ENCODE results near the gene TYW1. TPM values are rescaled to one million over a fixed set of nuclear protein-coding genes. Genes with fewer than 3 reads are reported as not detected.
"Not testable (repeated sequence)": the region's sequence is repeated elsewhere in the genome, so short reads cannot be mapped to it uniquely, and the experiment has no call there.

The TYW1 gene
- total RNA-seq, 1 donor from 2014 or later, result 17.2 TPM

GRCh38 chr7:67257779-67258178, 261.1 kb downstream of the TYW1 start:
- DNase-seq, result not testable (repeated sequence)

- DNase-seq, result not testable (repeated sequence)
Observed at GRCh38 chr7:67259363-67259762, 262.7 kb downstream of the TYW1 start.

- DNase-seq, result not testable (repeated sequence)
Observed at GRCh38 chr7:67260166-67260586, 263.5 kb downstream of the TYW1 start.

- DNase-seq, result not testable (repeated sequence)
Observed at GRCh38 chr7:67264000-67264399, 267.4 kb downstream of the TYW1 start.

- DNase-seq, result not testable (repeated sequence)
Observed at GRCh38 chr7:67266070-67266469, 269.4 kb downstream of the TYW1 start.

GRCh38 chr7:67267914-67268313, 271.3 kb downstream of the TYW1 start:
- no peak for DNase-seq

- DNase-seq, result not testable (repeated sequence)
Observed at GRCh38 chr7:67269916-67270315, 273.3 kb downstream of the TYW1 start.

Small RNA genes within 50 kb of the gene (small RNA-seq; reads per million reads assigned to genes)
- not detected for gene AC073089.1 (ENCODE audit: low replicate concordance)
- not detected for gene MIR4650-1 (ENCODE audit: low replicate concordance)
- gene RN7SL43P (ENCODE audit: low replicate concordance), result not detected

Other genes with a start within 250 kb of the TYW1 start
- gene TMEM248, start 75.6 kb upstream of the TYW1 start, total RNA-seq, result 74.5 TPM
- gene SBDS, start 1.2 kb upstream of the TYW1 start, total RNA-seq, result 165 TPM

Measured in tongue (tissue), 3 donors.